Gastrocnemius medialis (tissue), 4 donors: ENCODE measurements around the gene CHCHD3. TPM values are rescaled to one million over a fixed set of nuclear protein-coding genes. Genes with fewer than 3 reads are reported as not detected.
A peak's percentile ranks its signal among the peaks of the same experiment; 100 is the strongest.

Experiments
- ATAC-seq, 2 donors: fragments of 150-250 bp; one replicate each; pipeline ENCODE4 v1.9.1; 2016
- DNase-seq, 2 donors: peaks; one replicate each; pipeline ENCODE4 v3.0.0-alpha.2; 2019
- H3K27ac ChIP-seq, 4 donors: fragments of 200-600 bp; sonication (generic); 1 replicate in 1 of 4; 2 replicates in 3 of 4; pipeline ENCODE4 v1.5.1; 2016 to 2018; ENCODE audit warnings: mild to moderate bottlenecking in 2 of 4, moderate library complexity in 1 of 4
- H3K27me3 ChIP-seq, 3 donors: fragments of 200-600 bp; sonication (generic) in 2 of 3; 1 replicate in 1 of 3; 2 replicates in 2 of 3; pipeline versions ENCODE4 v1.5.1 to v1.6.0; 2016 to 2019; ENCODE audit warnings: mild to moderate bottlenecking in 1 of 3, moderate library complexity in 1 of 3
- H3K36me3 ChIP-seq, 2 donors: fragments of 200-600 bp; sonication (generic) in 1 of 2; one replicate each; pipeline ENCODE4 v1.5.1; 2017 to 2018
- H3K4me1 ChIP-seq, 2 donors: fragments of 200-600 bp; sonication (generic) in 1 of 2; one replicate each; pipeline ENCODE4 v1.5.1; 2016 to 2017; ENCODE audit warnings: mild to moderate bottlenecking in 2 of 2
- H3K4me3 ChIP-seq, 4 donors: fragments of 200-600 bp; sonication (generic) in 3 of 4; 1 replicate in 1 of 4; 2 replicates in 3 of 4; pipeline ENCODE4 v1.5.1; 2016 to 2019; ENCODE audit warnings: mild to moderate bottlenecking in 2 of 4
- H3K9me3 ChIP-seq, 3 donors: fragments of 200-600 bp; sonication (generic) in 2 of 3; 1 replicate in 1 of 3; 2 replicates in 2 of 3; pipeline ENCODE4 v1.5.1; 2016 to 2019
- CTCF ChIP-seq, 5 experiments: fragments of 450-650 bp in 3 of 5; fragments of 200-600 bp in 2 of 5; sonication (generic) in 2 of 5; IDR thresholded peaks in 4 of 5; conservative IDR thresholded peaks in 1 of 5; 1 replicate in 4 of 5; 2 replicates in 1 of 5; pipeline ENCODE4 v1.5.1; 2016 to 2019; ENCODE audit warnings: antibody characterized with exemption in 5 of 5, mild to moderate bottlenecking in 3 of 5, moderate library complexity in 3 of 5
- POLR2A ChIP-seq, 2 donors: fragments of 450-650 bp; IDR thresholded peaks; one replicate each; pipeline ENCODE4 v1.6.1; 2017; ENCODE audit warnings: antibody characterized with exemption in 2 of 2, mild to moderate bottlenecking in 2 of 2, moderate library complexity in 2 of 2
- in situ Hi-C, 4 donors: fragments of 200-750 bp; cut with MboI; loops; one replicate each; pipeline versions ENCODE4 v1.15.0 to v1.8.0; 2017; ENCODE audit warnings: low sequenced_read_pairs in 4 of 4
- intact Hi-C: fragments of 100-400 bp; cut with DNase I; formaldehyde crosslinking; loops from one replicate; pipeline ENCODE4 v1.15.1; 2023; ENCODE audit warnings: low total_unique reads
- total RNA-seq, 4 donors: library from RNA; depleted of rRNA; stranded (reverse); fragments of >200 nt; gene quantifications; one replicate each; pipeline versions ENCODE4 v1.1.0 to v1.2.3, GENCODE V29; 2016

Gene CHCHD3
- total RNA-seq, 4 donors from 2014 or later: 110 to 177 (median 131) TPM

GRCh38 chr7:133052826-133053225, 29.1 kb downstream of the CHCHD3 start:
- ATAC-seq: no peak
- no peak for TF ChIP-seq POLR2A (IDR thresholded peaks at IDR 0.05)
- no peak for TF ChIP-seq CTCF (IDR thresholded peaks at IDR 0.05 in 4 of 5, conservative IDR thresholded peaks at IDR 0.05 in 1 of 5)
- intact Hi-C loops: no loop called here
- Histone ChIP-seq H3K27me3 (no peaks in the 10 kb centered on the region), H3K4me1 (peaks cover 53 to 59% of the 10 kb centered on the region in 2 donors), H3K36me3 (no peaks in the 10 kb centered on the region), H3K27ac (peak overlapping the region; percentile 72 to 77 (median 75)), H3K4me3 (no peak overlapping the region), H3K9me3 (no peaks in the 10 kb centered on the region)
- no peak for DNase-seq
- in situ Hi-C loops: no loop called here

- no peaks in the 10 kb centered on the region for H3K9me3 ChIP-seq
- H3K4me1 ChIP-seq: peaks cover 53 to 59% of the 10 kb centered on the region in 2 donors
- no peaks in the 10 kb centered on the region for H3K36me3 ChIP-seq
- DNase-seq: no peak
- ATAC-seq: no peak
- intact Hi-C loops (no loop called here), in situ Hi-C loops (no loop called here)
- peak overlapping the region; percentile 72 to 77 (median 75) for H3K27ac ChIP-seq
- H3K27me3 ChIP-seq: no peaks in the 10 kb centered on the region
- TF ChIP-seq POLR2A (IDR thresholded peaks at IDR 0.05) (no peak), CTCF (IDR thresholded peaks at IDR 0.05 in 4 of 5, conservative IDR thresholded peaks at IDR 0.05 in 1 of 5) (no peak)
- no peak overlapping the region for H3K4me3 ChIP-seq
Measured at GRCh38 chr7:133052401-133052756, 29.5 kb downstream of the CHCHD3 start.

GRCh38 chr7:133051719-133052400, 30.0 kb downstream of the CHCHD3 start:
- DNase-seq: no peak
- Histone ChIP-seq H3K4me1 (peaks cover 52 to 55% of the 10 kb centered on the region in 2 donors), H3K27ac (peak overlapping the region; percentile 72 to 77 (median 75)), H3K27me3 (no peaks in the 10 kb centered on the region), H3K36me3 (no peaks in the 10 kb centered on the region), H3K4me3 (no peak overlapping the region), H3K9me3 (no peaks in the 10 kb centered on the region)
- in situ Hi-C loops (no loop called here), intact Hi-C loops (no loop called here)
- TF ChIP-seq CTCF (IDR thresholded peaks at IDR 0.05 in 4 of 5, conservative IDR thresholded peaks at IDR 0.05 in 1 of 5): no peak
- no peak for TF ChIP-seq POLR2A (IDR thresholded peaks at IDR 0.05)
- no peak for ATAC-seq

GRCh38 chr7:133051066-133051465, 30.8 kb downstream of the CHCHD3 start:
- ATAC-seq (peak; percentile 34 to 46), DNase-seq (no peak)
- Histone ChIP-seq H3K9me3 (no peaks in the 10 kb centered on the region), H3K36me3 (no peaks in the 10 kb centered on the region), H3K27ac (peak overlapping the region; percentile 17 to 77 (median 72)), H3K27me3 (no peaks in the 10 kb centered on the region), H3K4me3 (no peak overlapping the region), H3K4me1 (peaks cover 44 to 47% of the 10 kb centered on the region in 2 donors)
- in situ Hi-C loops (no loop called here), intact Hi-C loops (no loop called here)
- TF ChIP-seq CTCF (IDR thresholded peaks at IDR 0.05 in 4 of 5, conservative IDR thresholded peaks at IDR 0.05 in 1 of 5) (peak in 1 of 5 experiments; percentile 34), POLR2A (IDR thresholded peaks at IDR 0.05) (no peak)
